ENCODE data around the gene ADARB2.
"Not testable (repeated sequence)": the region's sequence is repeated elsewhere in the genome, so short reads cannot be mapped to it uniquely, and the experiment has no call there.

Gene ADARB2

GRCh38 chr10:1634239-1634638, 103.1 kb downstream of the ADARB2 start:
- DNase-seq: no peak

DNA sequence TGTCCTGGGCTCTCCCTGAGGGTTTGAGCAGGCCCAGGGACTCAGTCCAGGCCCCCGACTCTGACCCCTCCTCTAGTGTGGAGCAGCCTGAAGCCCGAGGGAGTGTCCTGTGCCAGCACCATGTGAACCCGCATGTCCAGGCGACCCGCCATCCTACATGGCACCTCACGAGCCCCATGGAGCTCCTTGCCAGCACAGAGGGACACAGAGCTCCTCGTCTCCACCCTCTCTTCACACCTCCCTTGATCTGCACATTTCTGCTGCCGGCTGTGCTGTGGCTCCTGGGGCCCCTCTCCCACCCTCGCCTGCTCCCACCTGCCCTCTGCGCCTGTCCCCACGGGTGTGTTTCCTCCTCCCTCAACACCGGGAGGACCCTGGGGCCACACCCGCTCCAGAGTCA, 103.5 kb downstream of the ADARB2 start:
- DNase-seq: no peak

DNA sequence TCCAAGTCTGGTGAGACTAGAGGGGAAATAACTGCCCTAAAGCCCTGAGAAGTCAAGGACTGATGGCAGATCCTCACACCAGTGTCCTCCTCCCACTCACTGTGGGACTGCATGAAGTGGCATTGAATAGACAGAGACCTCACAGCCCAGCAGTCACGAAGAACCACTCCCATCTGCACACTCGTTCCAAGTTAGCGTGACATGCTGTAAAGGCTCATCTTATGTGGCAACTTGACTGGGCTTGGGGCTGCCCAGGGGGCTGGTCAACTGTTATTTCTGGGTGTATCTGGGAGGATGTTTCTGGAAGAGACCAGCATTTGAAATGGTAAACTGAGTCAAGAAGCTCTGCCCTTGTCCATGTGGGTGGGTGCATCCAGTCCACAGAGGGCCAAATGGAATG, 104.7 kb downstream of the ADARB2 start:
- no peak for DNase-seq

- DNase-seq: no peak
Observed at GRCh38 chr10:1632141-1632540, 105.2 kb downstream of the ADARB2 start.

DNA sequence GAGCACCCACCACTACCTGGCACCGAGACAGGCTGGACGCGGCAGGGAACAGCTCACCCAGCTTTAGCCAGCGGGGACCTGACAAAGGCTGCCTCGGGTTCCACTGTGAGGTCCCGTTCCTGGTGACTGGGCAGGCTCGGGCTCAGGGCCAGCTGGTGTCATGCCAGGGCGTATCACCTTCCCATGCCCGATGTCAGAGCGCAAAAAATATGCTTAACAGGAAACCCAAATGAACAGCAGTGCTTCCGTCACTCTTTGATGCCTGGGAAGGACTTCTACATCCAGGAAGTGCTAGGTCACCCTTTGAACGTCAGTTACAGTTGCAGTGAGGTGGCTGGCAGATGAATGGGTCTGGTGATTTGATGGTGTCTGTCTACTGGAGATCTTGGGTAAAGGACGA, 106.0 kb downstream of the ADARB2 start:
- no peak for DNase-seq

DNA sequence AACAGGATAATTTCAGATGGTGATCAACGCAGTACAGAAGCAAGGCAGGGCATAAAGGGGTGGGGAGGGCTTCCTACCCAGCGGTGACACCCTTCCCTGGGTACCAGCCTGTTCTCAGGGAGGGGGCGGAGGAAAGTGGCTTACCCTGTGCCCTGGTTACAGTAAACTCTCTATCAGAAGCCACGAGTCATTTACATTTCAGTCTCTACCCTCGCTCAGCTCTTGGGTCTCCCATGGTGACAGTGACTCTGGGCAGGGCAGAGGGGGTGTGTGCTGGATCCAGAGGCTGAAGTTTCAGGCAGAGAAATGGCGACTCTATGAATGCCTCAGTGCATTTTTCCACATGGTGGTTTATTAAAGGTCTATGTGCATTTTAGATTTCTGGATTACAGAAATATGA, 107.0 kb downstream of the ADARB2 start:
- no peak for DNase-seq

- DNase-seq: no peak
Observed at GRCh38 chr10:1629326-1630198, 107.8 kb downstream of the ADARB2 start.

DNA sequence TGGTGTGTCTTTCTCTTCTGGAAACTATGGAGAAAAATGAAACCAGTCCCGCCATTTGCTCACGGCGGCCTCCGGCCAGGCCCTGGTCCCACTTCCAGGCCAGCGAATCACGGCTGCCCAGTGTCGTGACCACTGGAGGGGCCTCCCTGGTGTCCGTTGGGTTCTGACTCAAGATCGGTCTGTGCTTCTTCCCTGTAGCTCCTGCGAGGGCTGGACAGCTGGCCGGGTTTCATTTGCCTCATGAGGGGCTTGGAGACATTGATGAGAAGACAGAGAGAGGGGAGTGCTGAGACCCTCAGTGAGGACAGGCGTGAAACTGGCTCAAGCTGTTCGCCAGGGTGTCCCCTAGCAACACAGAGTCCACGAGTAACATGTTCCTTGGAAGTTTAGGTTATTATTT, 108.6 kb downstream of the ADARB2 start:
- no peak for DNase-seq

GRCh38 chr10:1627945-1628344, 109.4 kb downstream of the ADARB2 start:
- DNase-seq: no peak

DNA sequence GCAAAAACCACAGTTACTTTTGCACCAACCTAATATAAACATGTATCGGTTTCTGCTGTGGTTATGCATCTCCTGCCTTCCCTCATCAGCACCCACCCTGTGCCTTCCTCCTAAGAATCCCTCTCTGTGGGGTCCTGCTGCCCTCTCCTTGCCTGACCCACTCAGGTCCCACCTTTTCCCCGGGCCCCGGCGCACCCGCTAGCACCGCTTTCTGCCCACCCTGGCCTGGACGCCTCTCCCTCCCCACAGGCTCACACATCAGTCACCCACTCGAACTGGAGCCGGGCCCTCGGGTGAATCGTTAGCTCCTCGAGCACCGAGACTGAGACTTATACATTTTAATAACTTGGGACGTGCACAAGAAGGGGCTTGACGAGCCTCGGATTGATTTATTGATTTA, 110.5 kb downstream of the ADARB2 start:
- DNase-seq: no peak

DNA sequence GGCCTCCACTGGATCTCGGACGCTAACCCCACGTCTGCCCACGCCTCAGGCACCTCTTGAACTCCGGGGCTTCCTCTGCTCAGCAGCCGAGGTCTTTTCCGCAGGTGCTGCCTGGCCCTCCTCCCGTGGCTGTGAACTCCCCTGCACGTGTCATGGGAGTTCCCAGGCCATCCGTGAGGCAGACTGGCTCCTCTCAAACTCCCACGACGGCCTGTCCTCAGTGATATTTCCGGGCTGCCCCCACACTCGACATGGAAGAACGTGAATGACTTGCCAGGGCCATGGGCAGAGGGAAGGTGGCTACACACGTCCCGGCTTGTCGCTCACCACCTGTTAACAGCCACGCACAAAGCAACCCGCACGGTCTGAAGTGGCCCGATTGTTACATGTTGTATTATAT, 110.9 kb downstream of the ADARB2 start:
- DNase-seq: no peak

DNA sequence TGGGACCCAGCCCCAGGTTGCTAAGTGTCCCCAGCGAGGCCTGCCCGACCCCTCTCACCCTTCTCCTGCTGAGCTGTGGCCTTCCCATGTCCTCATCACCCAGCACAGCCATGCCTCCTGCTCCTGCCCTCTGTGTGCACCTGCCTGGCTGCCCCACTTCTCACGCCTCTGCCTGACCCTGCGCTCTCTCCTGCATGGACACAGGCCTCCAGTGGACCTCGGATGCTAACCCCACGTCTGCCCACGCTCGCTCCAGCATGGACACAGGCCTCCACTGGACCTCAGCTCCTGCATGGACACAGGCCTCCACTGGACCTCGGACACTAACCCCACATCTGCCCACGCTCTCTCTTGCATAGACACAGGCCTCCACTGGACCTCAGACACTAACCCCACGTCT, 111.6 kb downstream of the ADARB2 start:
- no peak for DNase-seq

- no peak for DNase-seq
Observed at GRCh38 chr10:1625079-1625478, 112.2 kb downstream of the ADARB2 start.

DNA sequence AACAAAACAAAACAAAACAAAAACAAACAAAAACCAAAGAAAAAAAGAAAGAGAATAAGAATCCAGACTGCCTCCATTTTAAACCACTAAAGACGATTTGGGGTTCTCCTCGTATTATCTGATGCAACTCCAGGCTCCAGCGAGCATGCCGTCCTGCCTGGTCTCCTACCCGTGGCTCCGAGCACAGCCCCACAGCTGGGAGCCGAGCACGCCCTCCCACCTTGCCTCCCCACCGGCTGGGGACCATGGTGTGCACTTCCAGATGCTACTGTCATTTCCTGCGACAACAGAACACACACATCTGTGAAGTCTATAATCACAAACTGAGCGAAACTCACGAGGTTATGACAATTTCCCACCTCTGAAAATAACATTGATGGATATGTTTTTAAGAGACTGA, 113.1 kb downstream of the ADARB2 start:
- DNase-seq: no peak

- no peak for DNase-seq
Observed at GRCh38 chr10:1620803-1621202, 116.5 kb downstream of the ADARB2 start.

GRCh38 chr10:1617376-1618317, 119.7 kb downstream of the ADARB2 start:
- DNase-seq: not testable (repeated sequence)

GRCh38 chr10:1616701-1617100, 120.6 kb downstream of the ADARB2 start:
- DNase-seq: not testable (repeated sequence)

DNA sequence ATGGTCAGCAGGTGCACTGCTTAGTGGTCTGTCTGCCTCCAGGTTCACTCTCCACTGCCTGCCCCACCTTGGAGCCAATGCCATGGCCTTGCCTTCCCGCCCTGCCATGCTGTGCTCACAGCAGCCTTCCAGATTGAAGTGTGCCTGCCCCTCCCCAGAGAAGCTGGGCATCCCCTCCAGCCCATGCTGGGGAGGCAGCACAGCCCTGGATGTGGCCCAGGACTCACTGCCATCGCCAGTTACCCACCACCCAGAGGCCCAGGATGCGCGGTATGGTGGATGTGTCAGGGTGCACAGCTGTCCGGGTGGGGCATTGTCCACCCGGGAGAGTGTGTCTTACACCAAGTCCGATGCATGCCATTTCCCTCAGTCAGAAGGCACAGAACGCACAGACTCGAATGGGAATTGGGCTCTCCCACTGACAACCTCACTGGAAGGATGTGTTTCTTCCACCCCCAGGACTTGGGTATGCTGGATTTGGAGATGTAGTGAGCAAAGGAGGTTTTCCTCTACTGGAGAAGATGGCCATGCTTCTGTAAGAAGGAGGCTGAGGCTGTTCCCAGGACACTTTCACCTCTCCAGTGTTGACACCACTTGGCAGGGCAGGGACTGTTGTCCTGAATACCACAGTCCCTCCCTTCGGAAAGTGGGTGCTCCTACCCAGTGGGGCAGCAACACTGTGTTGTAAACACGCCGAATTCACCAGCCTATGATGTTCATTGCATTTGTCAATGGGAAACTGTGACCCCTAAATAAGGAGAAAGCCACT, 122.0 kb downstream of the ADARB2 start:
- DNase-seq: no peak

- no peak for DNase-seq
Observed at GRCh38 chr10:1613511-1613910, 123.8 kb downstream of the ADARB2 start.

GRCh38 chr10:1612908-1613307, 124.4 kb downstream of the ADARB2 start:
- DNase-seq: no peak

GRCh38 chr10:1611936-1612550, 125.3 kb downstream of the ADARB2 start:
- no peak for DNase-seq

DNA sequence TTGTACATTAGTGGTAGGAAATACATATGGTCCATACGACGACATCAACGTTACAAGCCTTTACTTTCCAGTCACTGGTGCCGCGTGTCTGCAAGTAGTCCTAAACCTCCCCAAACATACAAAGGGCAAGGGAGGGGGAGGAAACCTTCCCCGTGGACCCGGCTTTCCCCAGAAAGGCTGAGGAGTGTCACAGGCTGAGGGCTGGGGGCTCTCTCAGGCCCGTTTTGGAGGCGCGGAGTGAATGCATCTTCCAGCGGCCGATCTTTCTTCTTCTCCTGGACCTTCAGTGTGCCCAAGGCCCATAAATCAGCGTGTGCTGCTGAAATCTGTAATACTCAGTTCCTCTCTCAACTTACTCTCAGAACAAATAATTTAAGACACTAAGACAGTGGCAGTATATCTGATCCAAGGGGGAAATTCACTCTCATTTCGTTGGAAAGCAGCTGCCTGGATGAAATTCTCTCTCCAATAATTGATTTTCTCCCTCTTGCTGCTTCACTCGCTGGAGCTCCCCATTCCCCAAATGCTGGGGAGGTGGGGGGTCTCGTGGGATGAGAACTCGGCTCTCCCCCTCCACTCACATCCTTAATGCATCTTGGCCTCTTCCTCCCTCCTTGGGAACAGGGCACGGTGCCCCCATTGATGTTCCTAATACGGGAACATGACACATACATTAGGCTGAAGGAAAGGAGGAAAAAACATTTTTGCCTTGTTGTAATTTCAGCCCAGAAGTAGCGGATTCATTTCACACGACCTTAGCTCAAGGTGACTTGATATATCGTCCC, 126.1 kb downstream of the ADARB2 start:
- DNase-seq: no peak

All from right hindlimb (tissue), 1 donor.